HEK293 (cell line): ENCODE results near the gene IGIP.

Experiments used
- KLF16 ChIP-seq: fragments of 450-650 bp; formaldehyde crosslinking; IDR thresholded peaks from 2 replicates; pipeline ENCODE4 v1.5.1; 2017; ENCODE audit warnings: missing biosample characterization, missing genetic modification characterization
- KLF9 ChIP-seq: fragments of 450-650 bp; formaldehyde crosslinking; IDR thresholded peaks from 2 replicates; pipeline ENCODE4 v1.5.1; 2016; ENCODE audit warnings: missing biosample characterization, missing genetic modification characterization, low read depth
- MZF1 ChIP-seq: fragments of 450-650 bp; formaldehyde crosslinking; IDR thresholded peaks from 2 replicates; pipeline ENCODE4 v1.5.1; 2017; ENCODE audit warnings: missing biosample characterization, missing genetic modification characterization, borderline replicate concordance
- SALL2 ChIP-seq: fragments of 450-650 bp; formaldehyde crosslinking; IDR thresholded peaks from 2 replicates; pipeline ENCODE4 v1.5.0; 2017; ENCODE audit warnings: missing biosample characterization, mild to moderate bottlenecking, missing genetic modification characterization, borderline replicate concordance
- SP7 ChIP-seq: fragments of 450-650 bp; formaldehyde crosslinking; IDR thresholded peaks from 2 replicates; pipeline ENCODE4 v1.5.1; 2016; ENCODE audit warnings: missing biosample characterization, missing genetic modification characterization
- ZNF112 ChIP-seq: fragments of 450-650 bp; formaldehyde crosslinking; IDR thresholded peaks from 2 replicates; pipeline ENCODE4 v1.5.0; 2017; ENCODE audit warnings: missing biosample characterization, missing genetic modification characterization
- ZNF157 ChIP-seq: fragments of 450-650 bp; formaldehyde crosslinking; IDR thresholded peaks from 2 replicates; pipeline ENCODE4 v1.5.1; 2016; ENCODE audit warnings: missing biosample characterization, missing genetic modification characterization
- ZNF530 ChIP-seq: fragments of 450-650 bp; formaldehyde crosslinking; IDR thresholded peaks from 2 replicates; pipeline ENCODE4 v1.5.1; 2016; ENCODE audit warnings: low read depth, missing biosample characterization, missing genetic modification characterization
- ZNF585B ChIP-seq: fragments of 450-650 bp; formaldehyde crosslinking; IDR thresholded peaks from 2 replicates; pipeline ENCODE4 v1.5.1; 2016; ENCODE audit warnings: missing biosample characterization, missing genetic modification characterization
- ZNF776 ChIP-seq: fragments of 450-650 bp; formaldehyde crosslinking; IDR thresholded peaks from 2 replicates; pipeline ENCODE4 v1.5.0; 2017; ENCODE audit warnings: missing biosample characterization, missing genetic modification characterization, borderline replicate concordance
- TF ChIP-seq, protein P1 (sequence below): fragments of 450-650 bp; formaldehyde crosslinking; IDR thresholded peaks from 2 replicates; pipeline ENCODE4 v1.5.1; 2016; ENCODE audit warnings: missing biosample characterization, missing genetic modification characterization
- TF ChIP-seq, protein P2 (sequence below): fragments of 450-650 bp; formaldehyde crosslinking; IDR thresholded peaks from 2 replicates; pipeline ENCODE4 v1.5.1; 2016; ENCODE audit warnings: missing biosample characterization, missing genetic modification characterization, low read depth

DNA sequence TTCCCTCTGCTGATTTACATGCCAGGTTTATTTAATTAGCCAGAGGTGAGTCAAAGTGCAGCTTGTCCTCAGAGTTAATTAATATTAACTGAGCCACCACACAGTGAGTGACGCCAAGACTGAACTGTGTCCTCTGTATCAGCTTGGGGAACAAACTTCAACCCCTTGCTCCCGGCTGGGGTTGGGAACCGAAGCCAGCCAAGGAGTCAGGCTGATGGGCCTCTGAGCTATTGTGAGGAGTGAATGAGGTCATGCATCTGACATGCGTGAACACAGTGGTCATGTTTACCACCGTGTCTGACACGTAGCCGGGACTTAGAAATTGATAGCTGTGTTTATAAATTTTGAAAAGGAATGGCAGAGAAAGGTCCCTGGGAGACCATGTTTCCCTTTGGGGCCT is 17.1 kb downstream of the IGIP start:
- no peak for TF ChIP-seq ZNF530
- TF ChIP-seq, protein P1, sequence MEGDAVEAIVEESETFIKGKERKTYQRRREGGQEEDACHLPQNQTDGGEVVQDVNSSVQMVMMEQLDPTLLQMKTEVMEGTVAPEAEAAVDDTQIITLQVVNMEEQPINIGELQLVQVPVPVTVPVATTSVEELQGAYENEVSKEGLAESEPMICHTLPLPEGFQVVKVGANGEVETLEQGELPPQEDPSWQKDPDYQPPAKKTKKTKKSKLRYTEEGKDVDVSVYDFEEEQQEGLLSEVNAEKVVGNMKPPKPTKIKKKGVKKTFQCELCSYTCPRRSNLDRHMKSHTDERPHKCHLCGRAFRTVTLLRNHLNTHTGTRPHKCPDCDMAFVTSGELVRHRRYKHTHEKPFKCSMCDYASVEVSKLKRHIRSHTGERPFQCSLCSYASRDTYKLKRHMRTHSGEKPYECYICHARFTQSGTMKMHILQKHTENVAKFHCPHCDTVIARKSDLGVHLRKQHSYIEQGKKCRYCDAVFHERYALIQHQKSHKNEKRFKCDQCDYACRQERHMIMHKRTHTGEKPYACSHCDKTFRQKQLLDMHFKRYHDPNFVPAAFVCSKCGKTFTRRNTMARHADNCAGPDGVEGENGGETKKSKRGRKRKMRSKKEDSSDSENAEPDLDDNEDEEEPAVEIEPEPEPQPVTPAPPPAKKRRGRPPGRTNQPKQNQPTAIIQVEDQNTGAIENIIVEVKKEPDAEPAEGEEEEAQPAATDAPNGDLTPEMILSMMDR, result no peak
- no peak for TF ChIP-seq ZNF157 (tag by site-specific recombination)
- TF ChIP-seq MZF1 (tag by site-specific recombination), result no peak
- TF ChIP-seq ZNF112, result no peak
- no peak for TF ChIP-seq ZNF776 (tag by site-specific recombination)
- TF ChIP-seq KLF9, result no peak
- no peak for TF ChIP-seq KLF16 (tag by site-specific recombination)
- TF ChIP-seq SALL2 (tag by site-specific recombination), result no peak
- TF ChIP-seq SP7 (tag by site-specific recombination), result no peak
- TF ChIP-seq, protein P2, sequence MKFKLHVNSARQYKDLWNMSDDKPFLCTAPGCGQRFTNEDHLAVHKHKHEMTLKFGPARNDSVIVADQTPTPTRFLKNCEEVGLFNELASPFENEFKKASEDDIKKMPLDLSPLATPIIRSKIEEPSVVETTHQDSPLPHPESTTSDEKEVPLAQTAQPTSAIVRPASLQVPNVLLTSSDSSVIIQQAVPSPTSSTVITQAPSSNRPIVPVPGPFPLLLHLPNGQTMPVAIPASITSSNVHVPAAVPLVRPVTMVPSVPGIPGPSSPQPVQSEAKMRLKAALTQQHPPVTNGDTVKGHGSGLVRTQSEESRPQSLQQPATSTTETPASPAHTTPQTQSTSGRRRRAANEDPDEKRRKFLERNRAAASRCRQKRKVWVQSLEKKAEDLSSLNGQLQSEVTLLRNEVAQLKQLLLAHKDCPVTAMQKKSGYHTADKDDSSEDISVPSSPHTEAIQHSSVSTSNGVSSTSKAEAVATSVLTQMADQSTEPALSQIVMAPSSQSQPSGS (tag by site-specific recombination), result no peak
- no peak for TF ChIP-seq ZNF585B (tag by site-specific recombination)
